ENCODE results near the gene ARSI.
A peak's percentile ranks its signal among the peaks of the same experiment; 100 is the strongest.
"Not testable (repeated sequence)": the region's sequence is repeated elsewhere in the genome, so short reads cannot be mapped to it uniquely, and the experiment has no call there.

The ARSI gene

GRCh38 chr5:150263375-150263775 lies 39.3 kb downstream of the ARSI start:
- DNase-seq: no peak

DNA sequence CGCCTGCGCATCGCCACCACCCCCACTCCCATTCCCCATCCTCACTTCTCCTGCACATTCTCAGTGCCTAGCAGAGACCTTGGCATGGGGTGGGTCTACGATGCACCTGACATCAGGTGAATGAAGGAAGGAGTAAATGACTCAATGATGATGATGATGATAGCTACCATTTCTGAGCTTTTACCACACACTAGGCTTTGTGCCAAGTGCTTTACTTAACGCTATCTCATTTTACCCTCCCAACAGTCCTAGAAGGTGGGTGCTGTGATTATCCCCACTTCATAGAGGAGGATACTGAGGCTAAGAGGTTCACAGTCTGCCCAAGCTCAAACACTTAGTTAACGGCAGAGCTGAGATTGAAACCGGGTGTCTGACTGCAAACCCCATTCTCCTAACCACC lies 40.2 kb downstream of the ARSI start:
- peak; percentile 33 for DNase-seq

- no peak for DNase-seq
These were observed 41.5 kb downstream of the ARSI start for GRCh38 chr5:150261231-150261630.

- DNase-seq: no peak
These were observed 44.6 kb downstream of the ARSI start for GRCh38 chr5:150258130-150258529.

GRCh38 chr5:150257424-150257823 lies 45.3 kb downstream of the ARSI start:
- no peak for DNase-seq

- DNase-seq: no peak
These were observed 46.2 kb downstream of the ARSI start for GRCh38 chr5:150256410-150257064.

- peak; percentile 20 for DNase-seq
These were observed 46.9 kb downstream of the ARSI start for GRCh38 chr5:150255659-150256409.

- DNase-seq: no peak
These were observed 47.9 kb downstream of the ARSI start for GRCh38 chr5:150254774-150255173.

GRCh38 chr5:150254363-150254762 lies 48.3 kb downstream of the ARSI start:
- DNase-seq: no peak

DNA sequence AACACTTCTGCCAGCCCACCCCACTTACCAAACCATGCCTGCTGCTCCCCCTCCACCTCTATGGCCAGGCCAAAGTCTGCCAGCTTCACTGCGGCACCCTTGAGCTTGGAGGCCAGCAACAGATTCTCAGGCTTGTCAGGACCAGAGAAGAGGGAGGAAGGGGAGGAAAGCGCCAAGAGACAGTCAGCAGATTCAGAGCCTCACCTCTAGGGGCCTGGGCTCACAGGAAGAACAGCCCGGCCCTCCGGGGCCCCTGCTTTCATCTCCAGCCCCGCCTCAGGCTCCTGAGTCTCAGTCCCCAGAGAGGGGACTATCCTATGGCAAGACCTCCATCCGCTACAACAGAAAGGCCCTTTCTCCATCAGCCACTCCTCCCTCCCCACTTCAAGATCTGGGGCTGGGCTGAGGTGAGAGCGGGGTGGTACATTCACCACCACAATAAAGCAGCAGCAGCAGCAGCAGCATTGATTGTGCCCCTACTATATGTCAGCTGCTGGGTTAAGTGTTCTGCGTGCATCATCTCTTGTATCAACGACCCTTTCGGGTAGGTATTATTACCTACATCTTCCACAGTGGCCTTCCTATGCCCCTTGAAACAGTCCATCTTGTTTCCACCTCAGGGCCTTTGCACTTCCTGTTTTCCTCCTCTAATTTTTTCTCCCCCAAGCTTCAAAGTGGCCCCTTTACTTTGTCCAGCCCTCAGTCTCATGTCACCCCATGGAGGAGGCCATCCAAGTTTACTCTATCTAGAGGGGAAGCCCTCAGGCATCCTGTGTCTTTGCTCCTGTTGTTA lies 49.1 kb downstream of the ARSI start:
- DNase-seq: no peak

- DNase-seq: no peak
These were observed 50.2 kb downstream of the ARSI start for GRCh38 chr5:150252489-150252888.

DNA sequence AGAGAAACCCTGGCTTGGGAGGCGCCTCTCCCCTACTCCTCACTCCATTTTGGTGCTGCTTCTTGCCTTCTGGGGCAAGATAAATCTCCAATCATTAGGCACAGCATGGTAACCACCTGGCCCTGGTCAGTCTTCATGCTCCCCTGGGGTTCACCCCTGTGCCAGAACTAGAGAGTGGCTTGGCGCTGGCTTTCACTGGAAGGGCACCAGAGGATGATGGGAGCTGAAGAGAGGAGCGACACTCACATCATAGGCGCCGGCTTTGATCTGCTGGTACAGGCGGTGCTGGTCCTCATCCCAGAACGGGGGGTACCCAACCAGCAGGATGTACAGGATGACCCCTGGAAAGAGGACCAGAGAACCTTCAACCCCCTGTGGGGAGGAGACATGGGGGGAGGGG lies 51.2 kb downstream of the ARSI start:
- no peak for DNase-seq

DNA sequence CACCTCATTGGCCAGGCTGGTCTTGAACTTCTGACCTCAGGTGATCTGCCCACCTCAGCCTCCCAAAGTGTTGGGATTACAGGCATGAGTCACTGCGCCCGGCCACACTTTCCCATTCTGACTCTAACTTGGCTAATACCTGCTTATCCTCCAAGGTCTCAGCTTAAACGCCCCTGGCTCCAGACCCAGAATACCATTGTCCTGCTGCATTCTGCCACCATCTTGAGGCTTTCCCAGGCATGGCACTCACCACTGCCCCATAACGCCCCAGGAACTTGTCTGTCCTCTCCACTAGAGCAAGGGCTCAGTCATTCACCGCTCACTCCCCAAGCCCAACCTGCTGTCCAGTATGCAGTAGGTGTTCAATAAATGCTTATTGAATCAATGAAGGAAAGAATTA lies 53.0 kb downstream of the ARSI start:
- DNase-seq: no peak

DNA sequence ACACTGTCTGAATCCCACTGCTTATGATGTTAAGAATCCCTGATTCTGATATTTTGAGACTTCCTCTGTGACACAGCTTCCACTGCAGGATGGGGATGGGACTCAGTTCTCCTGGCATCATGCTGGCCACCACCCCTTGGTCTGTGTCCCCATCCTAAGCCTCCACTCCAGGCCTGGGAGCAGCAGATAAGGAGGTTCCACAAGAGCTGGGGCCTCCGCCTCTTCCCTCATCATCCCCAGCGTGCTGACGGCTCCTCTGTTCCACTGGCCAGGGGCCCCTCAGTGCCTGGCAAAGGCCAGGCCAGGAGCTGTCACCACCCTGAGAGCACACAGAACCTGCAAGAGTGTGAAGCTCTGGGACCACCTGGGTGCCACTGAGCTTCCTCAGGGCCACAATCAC lies 53.8 kb downstream of the ARSI start:
- DNase-seq: peak; percentile 47

- DNase-seq: not testable (repeated sequence)
These were observed 54.2 kb downstream of the ARSI start for GRCh38 chr5:150248493-150248892.

- DNase-seq: no peak
These were observed 55.0 kb downstream of the ARSI start for GRCh38 chr5:150247726-150248125.

DNA sequence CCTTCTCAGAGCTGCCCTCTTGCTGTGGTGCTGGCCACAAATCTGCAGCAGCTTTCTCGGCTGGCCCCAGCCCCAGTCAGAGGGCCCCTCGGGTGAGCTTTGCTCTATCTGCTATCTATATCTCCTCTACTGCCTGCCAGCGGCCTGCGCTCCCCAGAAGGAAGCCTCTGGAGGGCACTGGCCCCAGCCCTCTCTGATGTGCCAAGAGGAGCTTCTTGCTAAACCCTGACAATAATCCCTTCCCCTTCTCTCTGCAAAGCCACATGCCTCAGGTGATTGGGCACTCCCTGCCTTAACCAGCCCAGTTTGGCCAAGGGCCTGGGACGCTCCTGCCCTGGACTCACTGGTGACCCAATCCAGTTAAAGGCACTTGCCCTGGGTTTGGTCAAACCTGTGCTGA lies 55.9 kb downstream of the ARSI start:
- no peak for DNase-seq

DNA sequence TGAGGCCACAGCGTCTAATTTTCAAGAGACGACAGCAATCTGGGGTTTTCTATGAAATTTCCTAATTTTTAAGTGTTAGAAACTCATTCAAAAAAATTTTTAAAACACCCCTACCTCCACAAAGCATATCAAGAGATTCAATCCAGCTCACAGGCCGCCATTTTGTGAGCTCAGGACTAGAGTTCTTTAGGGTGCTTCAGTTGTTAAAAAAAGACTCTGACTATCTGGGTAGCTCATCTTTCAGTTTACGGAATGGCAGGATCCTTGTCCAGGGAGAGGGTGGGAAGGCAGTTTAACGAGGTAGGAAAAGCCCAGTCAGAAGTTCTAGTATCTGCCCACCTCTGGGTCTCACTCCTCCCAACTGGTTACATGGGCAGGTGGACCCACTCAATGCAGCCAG lies 56.3 kb downstream of the ARSI start:
- no peak for DNase-seq

Data from hematopoietic multipotent progenitor cell treated with erythropoietin and hydrocortisone succinate and interleukin-3 and kit ligand, for 6 days (in vitro differentiated cells).